ENCODE measurements around the gene LZTS3.

Gene LZTS3

GRCh38 chr20:3199206-3199605 is 25.9 kb upstream of the LZTS3 start:
- TF ChIP-seq, protein P1, sequence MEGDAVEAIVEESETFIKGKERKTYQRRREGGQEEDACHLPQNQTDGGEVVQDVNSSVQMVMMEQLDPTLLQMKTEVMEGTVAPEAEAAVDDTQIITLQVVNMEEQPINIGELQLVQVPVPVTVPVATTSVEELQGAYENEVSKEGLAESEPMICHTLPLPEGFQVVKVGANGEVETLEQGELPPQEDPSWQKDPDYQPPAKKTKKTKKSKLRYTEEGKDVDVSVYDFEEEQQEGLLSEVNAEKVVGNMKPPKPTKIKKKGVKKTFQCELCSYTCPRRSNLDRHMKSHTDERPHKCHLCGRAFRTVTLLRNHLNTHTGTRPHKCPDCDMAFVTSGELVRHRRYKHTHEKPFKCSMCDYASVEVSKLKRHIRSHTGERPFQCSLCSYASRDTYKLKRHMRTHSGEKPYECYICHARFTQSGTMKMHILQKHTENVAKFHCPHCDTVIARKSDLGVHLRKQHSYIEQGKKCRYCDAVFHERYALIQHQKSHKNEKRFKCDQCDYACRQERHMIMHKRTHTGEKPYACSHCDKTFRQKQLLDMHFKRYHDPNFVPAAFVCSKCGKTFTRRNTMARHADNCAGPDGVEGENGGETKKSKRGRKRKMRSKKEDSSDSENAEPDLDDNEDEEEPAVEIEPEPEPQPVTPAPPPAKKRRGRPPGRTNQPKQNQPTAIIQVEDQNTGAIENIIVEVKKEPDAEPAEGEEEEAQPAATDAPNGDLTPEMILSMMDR (conservative IDR thresholded peaks at IDR 0.05; ENCODE audit: low read depth, low read length): no peak
- H3K4me3 ChIP-seq (ENCODE audit: low read depth, low read length): no peak overlapping the region
- DNase-seq (ENCODE audit: low read depth): no peak

DNA sequence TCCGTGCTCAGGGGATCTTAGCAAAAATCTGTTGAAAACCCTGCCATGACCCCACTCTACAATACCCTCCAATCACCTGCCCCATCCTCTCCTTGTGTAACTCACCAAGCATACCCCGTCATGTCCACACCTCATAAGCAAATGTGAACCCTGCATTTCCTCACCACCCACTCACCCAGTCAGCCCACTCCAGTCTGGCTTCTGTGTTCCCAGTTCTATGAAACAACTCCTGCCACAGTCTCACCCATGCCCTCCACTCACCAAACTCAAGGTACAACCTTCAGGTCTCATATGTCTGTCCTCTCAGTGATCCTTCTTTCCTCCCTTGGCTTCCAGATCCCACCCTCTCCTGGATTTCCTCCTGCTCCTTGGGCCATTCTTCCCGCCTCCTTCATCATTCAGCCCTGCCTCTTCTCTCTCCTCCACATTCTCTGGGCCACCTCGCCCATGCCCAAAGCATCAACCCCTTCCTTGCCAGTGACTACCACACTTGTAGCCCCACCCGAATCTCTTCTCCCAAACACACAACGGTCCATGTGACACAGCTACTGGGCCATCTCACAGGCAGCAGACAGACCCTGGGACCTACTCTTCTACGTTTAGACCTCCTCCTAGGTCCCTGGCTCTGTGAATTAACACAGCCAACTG is 22.4 kb upstream of the LZTS3 start:
- DNase-seq (ENCODE audit: low read depth): no peak
- H3K4me3 ChIP-seq (ENCODE audit: low read depth, low read length): no peak overlapping the region
- TF ChIP-seq, protein P1 (conservative IDR thresholded peaks at IDR 0.05; ENCODE audit: low read depth, low read length): no peak

- no peak overlapping the region for H3K4me3 ChIP-seq (ENCODE audit: low read depth, low read length)
- DNase-seq (ENCODE audit: low read depth): no peak
- TF ChIP-seq, protein P1 (conservative IDR thresholded peaks at IDR 0.05; ENCODE audit: low read depth, low read length): no peak
These were observed 21.4 kb upstream of the LZTS3 start for GRCh38 chr20:3194617-3195280.

DNA sequence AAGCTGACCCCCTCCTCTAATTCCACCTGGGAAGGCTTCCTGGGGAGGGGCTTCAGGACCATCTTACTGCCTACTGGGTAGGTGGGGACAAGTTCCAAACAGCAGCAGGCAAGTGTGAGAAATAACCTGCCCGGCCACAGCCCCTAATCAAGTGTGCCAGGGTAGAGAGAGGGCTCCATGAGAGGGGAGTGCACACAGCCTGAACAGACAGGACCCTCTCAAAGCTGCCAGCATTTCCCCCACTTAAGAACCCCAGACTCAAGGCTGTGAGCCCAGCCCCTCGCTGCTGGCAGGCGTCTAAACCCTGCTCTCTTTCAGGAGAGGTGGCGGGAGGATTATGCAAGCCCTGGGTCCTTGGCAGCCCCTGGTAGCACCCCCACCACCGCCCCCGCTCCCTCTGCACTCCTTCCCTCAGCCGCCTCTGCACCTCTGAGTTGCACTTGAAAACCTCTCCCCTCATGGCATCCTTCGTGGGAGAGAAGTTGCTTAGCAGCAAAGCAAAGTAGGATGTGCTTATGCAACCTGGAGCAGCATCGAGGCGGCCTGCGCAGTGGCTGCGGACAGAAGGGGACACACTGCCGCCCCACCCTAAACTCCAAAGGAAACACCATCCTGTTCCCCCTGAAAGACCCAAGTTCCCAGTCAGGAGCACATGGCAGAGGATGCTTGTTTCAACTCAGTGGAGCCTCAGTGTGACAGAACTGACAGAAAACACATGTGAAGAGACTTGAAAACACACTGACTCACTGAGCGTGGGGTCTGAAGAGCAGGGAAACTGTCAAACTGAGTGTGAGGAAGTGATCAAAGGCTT is 20.7 kb upstream of the LZTS3 start:
- H3K4me3 ChIP-seq (ENCODE audit: low read depth, low read length): no peak overlapping the region
- TF ChIP-seq, protein P1 (conservative IDR thresholded peaks at IDR 0.05; ENCODE audit: low read depth, low read length): no peak
- no peak for DNase-seq (ENCODE audit: low read depth)

DNA sequence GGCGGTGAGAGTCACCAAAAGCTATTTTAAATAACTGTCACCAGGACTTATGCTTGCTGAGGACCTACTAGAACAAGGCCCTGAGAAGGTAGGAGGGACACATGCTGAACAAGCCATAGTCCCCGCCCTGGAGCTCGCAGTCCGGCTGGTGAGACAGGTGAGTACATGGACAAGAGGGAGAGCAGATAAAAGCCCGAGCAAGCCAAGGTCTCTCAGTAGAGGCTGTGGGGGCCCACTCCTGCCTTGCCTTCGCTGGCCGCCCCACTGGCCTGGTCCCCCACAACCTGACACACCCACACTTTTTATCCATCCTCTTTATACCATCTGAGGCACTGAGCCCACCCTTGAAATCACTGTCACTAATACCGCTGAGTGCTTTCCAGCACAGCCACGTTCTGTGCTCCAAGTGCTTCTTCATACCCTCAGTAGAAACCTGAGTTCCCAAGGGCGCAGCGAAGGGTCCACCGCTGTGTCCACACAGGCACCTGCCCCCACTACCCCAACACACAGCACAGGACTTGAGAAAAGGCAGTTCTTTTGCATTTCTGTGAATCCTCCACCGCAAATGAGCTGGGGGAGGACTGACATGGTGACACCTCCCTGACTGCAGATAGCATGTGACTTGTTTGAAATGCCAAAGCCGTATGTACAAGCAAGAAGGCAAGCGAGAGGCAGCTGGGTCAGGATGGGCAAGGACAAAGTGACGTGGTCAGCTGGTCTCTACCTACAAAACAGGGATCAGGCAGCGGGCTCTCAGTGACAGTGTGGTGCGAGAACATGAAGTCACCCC is 19.1 kb upstream of the LZTS3 start:
- TF ChIP-seq, protein P1 (conservative IDR thresholded peaks at IDR 0.05; ENCODE audit: low read depth, low read length): no peak
- no peak for DNase-seq (ENCODE audit: low read depth)
- H3K4me3 ChIP-seq (ENCODE audit: low read depth, low read length): no peak overlapping the region

- TF ChIP-seq, protein P1 (conservative IDR thresholded peaks at IDR 0.05; ENCODE audit: low read depth, low read length): no peak
- no peak for DNase-seq (ENCODE audit: low read depth)
- no peak overlapping the region for H3K4me3 ChIP-seq (ENCODE audit: low read depth, low read length)
These were observed 17.3 kb upstream of the LZTS3 start for GRCh38 chr20:3190681-3191111.

All from choroid plexus epithelial cell (primary cell).